Measurements from ENCODE around the gene DAP.

The DAP gene

GRCh38 chr5:10730043-10730351 is 31.0 kb downstream of the DAP start:
- no peak overlapping the region for H3K4me3 ChIP-seq (ENCODE audit: low read length)
- no peak overlapping the region for H3K4ac ChIP-seq (ENCODE audit: low read depth, low read length)
- no peak overlapping the region for H2BK15ac ChIP-seq (replicated peaks; ENCODE audit: low read depth)
- H3K36me3 ChIP-seq (ENCODE audit: control insufficient read depth, insufficient read depth, low read length) = no peaks in the 10 kb centered on the region
- H3K27me3 ChIP-seq (ENCODE audit: insufficient read depth, low read length, poor library complexity) = no peaks in the 10 kb centered on the region
- H3K9ac ChIP-seq (ENCODE audit: low read length) = no peak overlapping the region
- H2AK5ac ChIP-seq (ENCODE audit: low read length) = no peak overlapping the region
- no peak overlapping the region for H3K23ac ChIP-seq (ENCODE audit: low read length)
- no peak overlapping the region for H3K56ac ChIP-seq (ENCODE audit: low read length)
- WGBS (ENCODE audit: extremely low coverage, insufficient coverage, low lambda C conversion rate) = no CpG with 5 or more reads among the region's 4 CpGs
- H3K4me1 ChIP-seq (ENCODE audit: control insufficient read depth, low read depth, low read length) = peaks cover 2% of the 10 kb centered on the region
- H4K5ac ChIP-seq (ENCODE audit: low read length) = no peak overlapping the region
- no peaks in the 10 kb centered on the region for H3K79me1 ChIP-seq (ENCODE audit: low read length)
- no peak overlapping the region for H3K18ac ChIP-seq (ENCODE audit: low read length)
- no peak overlapping the region for H3K4me2 ChIP-seq (ENCODE audit: low read length)
- H3K79me2 ChIP-seq (ENCODE audit: control insufficient read depth, insufficient read depth, low read length) = no peaks in the 10 kb centered on the region
- DNase-seq = no peak
- no peak overlapping the region for H2BK5ac ChIP-seq (ENCODE audit: low read length)
- no peak overlapping the region for H3K27ac ChIP-seq (ENCODE audit: low read depth, low read length)
- H2BK120ac ChIP-seq (ENCODE audit: low read depth, low read length) = no peak overlapping the region
- no peak overlapping the region for H4K8ac ChIP-seq (ENCODE audit: low read depth, low read length)

- no peaks in the 10 kb centered on the region for H3K79me2 ChIP-seq (ENCODE audit: control insufficient read depth, insufficient read depth, low read length)
- H3K27ac ChIP-seq (ENCODE audit: low read depth, low read length) = peak overlapping the region; percentile 4
- H3K4me3 ChIP-seq (ENCODE audit: low read length) = no peak overlapping the region
- H2BK120ac ChIP-seq (ENCODE audit: low read depth, low read length) = no peak overlapping the region
- no peak overlapping the region for H3K4me2 ChIP-seq (ENCODE audit: low read length)
- no peaks in the 10 kb centered on the region for H3K36me3 ChIP-seq (ENCODE audit: control insufficient read depth, insufficient read depth, low read length)
- no peaks in the 10 kb centered on the region for H3K27me3 ChIP-seq (ENCODE audit: insufficient read depth, low read length, poor library complexity)
- no peak overlapping the region for H3K23ac ChIP-seq (ENCODE audit: low read length)
- H4K8ac ChIP-seq (ENCODE audit: low read depth, low read length) = no peak overlapping the region
- H4K5ac ChIP-seq (ENCODE audit: low read length) = no peak overlapping the region
- no peak overlapping the region for H3K4ac ChIP-seq (ENCODE audit: low read depth, low read length)
- H2BK15ac ChIP-seq (replicated peaks; ENCODE audit: low read depth) = no peak overlapping the region
- peaks cover 2% of the 10 kb centered on the region for H3K4me1 ChIP-seq (ENCODE audit: control insufficient read depth, low read depth, low read length)
- no peak overlapping the region for H2AK5ac ChIP-seq (ENCODE audit: low read length)
- no peak overlapping the region for H2BK5ac ChIP-seq (ENCODE audit: low read length)
- peak; percentile 45 for DNase-seq
- H3K56ac ChIP-seq (ENCODE audit: low read length) = no peak overlapping the region
- no peaks in the 10 kb centered on the region for H3K79me1 ChIP-seq (ENCODE audit: low read length)
- no peak overlapping the region for H3K18ac ChIP-seq (ENCODE audit: low read length)
- H3K9ac ChIP-seq (ENCODE audit: low read length) = no peak overlapping the region
- WGBS (ENCODE audit: extremely low coverage, insufficient coverage, low lambda C conversion rate) = no CpG with 5 or more reads among the region's 9 CpGs
Measured at GRCh38 chr5:10729320-10730042, 31.6 kb downstream of the DAP start.

GRCh38 chr5:10728679-10729078 is 32.4 kb downstream of the DAP start:
- WGBS (ENCODE audit: extremely low coverage, insufficient coverage, low lambda C conversion rate) = no CpG with 5 or more reads among the region's 6 CpGs
- DNase-seq = no peak
- Histone ChIP-seq H2BK15ac (replicated peaks; ENCODE audit: low read depth) (no peak overlapping the region), H3K27ac (ENCODE audit: low read depth, low read length) (no peak overlapping the region), H3K36me3 (ENCODE audit: control insufficient read depth, insufficient read depth, low read length) (no peaks in the 10 kb centered on the region), H3K23ac (ENCODE audit: low read length) (no peak overlapping the region), H3K56ac (ENCODE audit: low read length) (no peak overlapping the region), H4K5ac (ENCODE audit: low read length) (no peak overlapping the region), H3K79me1 (ENCODE audit: low read length) (no peaks in the 10 kb centered on the region), H3K4me1 (ENCODE audit: control insufficient read depth, low read depth, low read length) (peaks cover 2% of the 10 kb centered on the region), H3K79me2 (ENCODE audit: control insufficient read depth, insufficient read depth, low read length) (no peaks in the 10 kb centered on the region), H3K4ac (ENCODE audit: low read depth, low read length) (no peak overlapping the region), H3K9ac (ENCODE audit: low read length) (no peak overlapping the region), H2BK120ac (ENCODE audit: low read depth, low read length) (no peak overlapping the region), H3K4me3 (ENCODE audit: low read length) (no peak overlapping the region), H4K8ac (ENCODE audit: low read depth, low read length) (no peak overlapping the region), H3K4me2 (ENCODE audit: low read length) (no peak overlapping the region), H2BK5ac (ENCODE audit: low read length) (no peak overlapping the region), H3K18ac (ENCODE audit: low read length) (no peak overlapping the region), H2AK5ac (ENCODE audit: low read length) (no peak overlapping the region), H3K27me3 (ENCODE audit: insufficient read depth, low read length, poor library complexity) (no peaks in the 10 kb centered on the region)

GRCh38 chr5:10727861-10728260 is 33.2 kb downstream of the DAP start:
- no peak overlapping the region for H4K5ac ChIP-seq (ENCODE audit: low read length)
- H3K4me1 ChIP-seq (ENCODE audit: control insufficient read depth, low read depth, low read length) = peaks cover 2% of the 10 kb centered on the region
- H4K8ac ChIP-seq (ENCODE audit: low read depth, low read length) = no peak overlapping the region
- H3K36me3 ChIP-seq (ENCODE audit: control insufficient read depth, insufficient read depth, low read length) = no peaks in the 10 kb centered on the region
- no peaks in the 10 kb centered on the region for H3K79me2 ChIP-seq (ENCODE audit: control insufficient read depth, insufficient read depth, low read length)
- DNase-seq = no peak
- H3K4ac ChIP-seq (ENCODE audit: low read depth, low read length) = no peak overlapping the region
- no peak overlapping the region for H2BK15ac ChIP-seq (replicated peaks; ENCODE audit: low read depth)
- no CpG with 5 or more reads among the region's 3 CpGs for WGBS (ENCODE audit: extremely low coverage, insufficient coverage, low lambda C conversion rate)
- H3K56ac ChIP-seq (ENCODE audit: low read length) = no peak overlapping the region
- no peak overlapping the region for H2BK5ac ChIP-seq (ENCODE audit: low read length)
- no peak overlapping the region for H3K4me3 ChIP-seq (ENCODE audit: low read length)
- no peak overlapping the region for H3K4me2 ChIP-seq (ENCODE audit: low read length)
- no peak overlapping the region for H3K9ac ChIP-seq (ENCODE audit: low read length)
- H2AK5ac ChIP-seq (ENCODE audit: low read length) = no peak overlapping the region
- H3K79me1 ChIP-seq (ENCODE audit: low read length) = no peaks in the 10 kb centered on the region
- no peak overlapping the region for H3K18ac ChIP-seq (ENCODE audit: low read length)
- no peak overlapping the region for H2BK120ac ChIP-seq (ENCODE audit: low read depth, low read length)
- H3K27me3 ChIP-seq (ENCODE audit: insufficient read depth, low read length, poor library complexity) = no peaks in the 10 kb centered on the region
- H3K27ac ChIP-seq (ENCODE audit: low read depth, low read length) = no peak overlapping the region
- H3K23ac ChIP-seq (ENCODE audit: low read length) = no peak overlapping the region

GRCh38 chr5:10726913-10727517 is 34.0 kb downstream of the DAP start:
- Histone ChIP-seq H3K79me1 (ENCODE audit: low read length) (no peaks in the 10 kb centered on the region), H3K36me3 (ENCODE audit: control insufficient read depth, insufficient read depth, low read length) (no peaks in the 10 kb centered on the region)
- no CpG with 5 or more reads among the region's 8 CpGs for WGBS (ENCODE audit: extremely low coverage, insufficient coverage, low lambda C conversion rate)

More at GRCh38 chr5:10726913-10727517, 34.0 kb downstream of the DAP start:
- DNase-seq = no peak
- Histone ChIP-seq H3K23ac (ENCODE audit: low read length) (no peak overlapping the region), H2BK5ac (ENCODE audit: low read length) (no peak overlapping the region), H2BK15ac (replicated peaks; ENCODE audit: low read depth) (no peak overlapping the region), H3K56ac (ENCODE audit: low read length) (no peak overlapping the region), H3K27ac (ENCODE audit: low read depth, low read length) (no peak overlapping the region), H3K4me1 (ENCODE audit: control insufficient read depth, low read depth, low read length) (peaks cover 2% of the 10 kb centered on the region), H3K79me2 (ENCODE audit: control insufficient read depth, insufficient read depth, low read length) (no peaks in the 10 kb centered on the region), H4K5ac (ENCODE audit: low read length) (no peak overlapping the region), H3K4ac (ENCODE audit: low read depth, low read length) (no peak overlapping the region), H4K8ac (ENCODE audit: low read depth, low read length) (no peak overlapping the region), H3K18ac (ENCODE audit: low read length) (no peak overlapping the region), H3K4me2 (ENCODE audit: low read length) (no peak overlapping the region), H3K9ac (ENCODE audit: low read length) (no peak overlapping the region), H3K27me3 (ENCODE audit: insufficient read depth, low read length, poor library complexity) (no peaks in the 10 kb centered on the region), H2BK120ac (ENCODE audit: low read depth, low read length) (no peak overlapping the region), H2AK5ac (ENCODE audit: low read length) (no peak overlapping the region), H3K4me3 (ENCODE audit: low read length) (no peak overlapping the region)

Measured in mesendoderm (in vitro differentiated cells).